ENCODE data around the gene SLC35F5.

DNA sequence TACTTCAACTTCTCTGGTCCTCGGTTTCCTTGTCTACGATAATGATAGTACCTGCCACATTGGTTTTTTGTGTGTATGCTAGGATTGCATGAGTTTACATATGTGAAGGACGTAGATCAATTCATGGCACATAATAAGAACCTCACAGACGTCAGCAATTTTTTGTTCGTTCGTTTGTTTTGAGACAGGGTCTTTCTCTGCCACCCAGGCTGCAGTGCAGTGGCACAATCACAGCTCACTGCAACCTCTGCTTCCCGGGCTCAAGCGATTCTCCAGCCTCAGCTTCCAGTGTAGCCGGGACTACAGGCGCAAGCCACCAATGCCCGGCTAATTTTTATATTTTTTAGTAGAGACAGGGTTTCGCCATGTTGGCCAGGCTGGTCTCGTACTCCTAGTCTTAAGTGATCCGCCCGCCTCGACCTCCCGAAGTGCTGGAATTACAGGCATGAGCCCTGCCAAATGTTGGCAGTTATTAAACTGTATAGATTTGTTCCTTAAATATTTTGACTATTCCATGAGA lies 756 bp upstream of the SLC35F5 start:
- TF ChIP-seq SMC3 (IDR thresholded peaks at IDR 0.05): no peak
- TF ChIP-seq CTCF (IDR thresholded peaks at IDR 0.05): no peak
- TF ChIP-seq RCOR1 (IDR thresholded peaks at IDR 0.05; ENCODE audit: low read depth, low read length): no peak
- TF ChIP-seq NFE2L2 (conservative IDR thresholded peaks at IDR 0.05; ENCODE audit: low read length): no peak
- no peak for TF ChIP-seq POLR2A (IDR thresholded peaks at IDR 0.05; ENCODE audit: low read length)
- no peak for TF ChIP-seq CEBPB (IDR thresholded peaks at IDR 0.05)
- no peak for TF ChIP-seq HDAC2 (IDR thresholded peaks at IDR 0.05)
- TF ChIP-seq CHD2 (IDR thresholded peaks at IDR 0.05; ENCODE audit: low read length, partially characterized antibody): no peak
- no peak for TF ChIP-seq JUN (IDR thresholded peaks at IDR 0.05)
- TF ChIP-seq, protein P1, sequence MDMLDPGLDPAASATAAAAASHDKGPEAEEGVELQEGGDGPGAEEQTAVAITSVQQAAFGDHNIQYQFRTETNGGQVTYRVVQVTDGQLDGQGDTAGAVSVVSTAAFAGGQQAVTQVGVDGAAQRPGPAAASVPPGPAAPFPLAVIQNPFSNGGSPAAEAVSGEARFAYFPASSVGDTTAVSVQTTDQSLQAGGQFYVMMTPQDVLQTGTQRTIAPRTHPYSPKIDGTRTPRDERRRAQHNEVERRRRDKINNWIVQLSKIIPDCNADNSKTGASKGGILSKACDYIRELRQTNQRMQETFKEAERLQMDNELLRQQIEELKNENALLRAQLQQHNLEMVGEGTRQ (IDR thresholded peaks at IDR 0.05): no peak
- no peak for TF ChIP-seq MYC (IDR thresholded peaks at IDR 0.05; ENCODE audit: borderline replicate concordance, low read length)

Measured in A549 (cell line).